Measurements from ENCODE around the gene LY6G6F. TPM values are rescaled to one million over a fixed set of nuclear protein-coding genes. Genes with fewer than 3 reads are reported as not detected.

The LY6G6F gene
- total and polyA plus RNA-seq, 10 of the 15 experiments (the other 5 are each of a cell fraction or from before 2014, with no cell fraction given) = not detected

DNA sequence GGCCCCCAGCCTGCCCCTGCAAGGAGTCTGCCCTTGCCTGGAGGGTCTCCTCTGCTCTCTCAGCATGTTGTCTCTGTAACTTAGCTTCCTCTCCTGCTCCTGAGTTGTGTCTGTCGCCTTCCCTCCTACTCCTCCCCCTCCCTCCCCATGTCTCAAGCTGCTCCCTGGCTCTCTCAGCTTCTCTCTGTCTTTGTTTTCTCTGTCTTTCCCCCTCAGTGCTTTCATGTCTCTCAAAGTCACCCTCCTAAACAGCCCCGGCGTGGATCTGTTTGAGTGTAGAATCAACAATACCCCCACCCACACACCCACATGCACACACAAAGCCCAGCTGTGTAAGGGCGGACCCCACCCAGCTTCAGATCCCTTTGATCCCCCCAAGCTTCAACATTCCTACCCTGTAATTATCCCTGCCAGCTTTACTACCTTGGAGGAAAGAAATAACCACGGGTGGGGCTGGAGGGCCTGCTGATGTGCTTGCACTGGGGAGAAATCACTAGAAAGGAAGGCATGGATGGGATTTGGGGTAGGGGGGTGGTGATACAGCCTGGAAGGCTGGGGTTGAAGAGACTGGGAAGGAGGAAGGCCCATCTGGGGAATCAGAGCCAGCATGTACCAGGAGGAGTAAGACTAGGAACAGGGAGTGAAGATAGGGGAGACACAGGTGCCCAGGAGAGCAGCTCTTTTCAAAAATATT lies 7.5 kb downstream of the LY6G6F start:
- no peaks in the 10 kb centered on the region for H3K4me1 ChIP-seq (ENCODE audit: control insufficient read depth, insufficient read depth, low read length)
- no peaks in the 10 kb centered on the region for H3K79me2 ChIP-seq (ENCODE audit: control insufficient read depth, insufficient read depth, low read length)
- CTCF ChIA-PET = interaction anchor here (1.1 to 1.4 kb wide), 2 partner anchors 10 to 56 kb away, joined by 3 to 5 read pairs; partner anchors contain the start of gene MPIG6B
- in situ Hi-C loops (cut with MboI) = no loop called here
- no peak for TF ChIP-seq SUZ12 (IDR thresholded peaks at IDR 0.05; ENCODE audit: unreplicated experiment)
- TF ChIP-seq ZSCAN29 (IDR thresholded peaks at IDR 0.05) = no peak
- no peak for TF ChIP-seq SPI1 (IDR thresholded peaks at IDR 0.05; ENCODE audit: borderline replicate concordance, insufficient read depth, low read depth, low read length)
- TF ChIP-seq, protein P1, sequence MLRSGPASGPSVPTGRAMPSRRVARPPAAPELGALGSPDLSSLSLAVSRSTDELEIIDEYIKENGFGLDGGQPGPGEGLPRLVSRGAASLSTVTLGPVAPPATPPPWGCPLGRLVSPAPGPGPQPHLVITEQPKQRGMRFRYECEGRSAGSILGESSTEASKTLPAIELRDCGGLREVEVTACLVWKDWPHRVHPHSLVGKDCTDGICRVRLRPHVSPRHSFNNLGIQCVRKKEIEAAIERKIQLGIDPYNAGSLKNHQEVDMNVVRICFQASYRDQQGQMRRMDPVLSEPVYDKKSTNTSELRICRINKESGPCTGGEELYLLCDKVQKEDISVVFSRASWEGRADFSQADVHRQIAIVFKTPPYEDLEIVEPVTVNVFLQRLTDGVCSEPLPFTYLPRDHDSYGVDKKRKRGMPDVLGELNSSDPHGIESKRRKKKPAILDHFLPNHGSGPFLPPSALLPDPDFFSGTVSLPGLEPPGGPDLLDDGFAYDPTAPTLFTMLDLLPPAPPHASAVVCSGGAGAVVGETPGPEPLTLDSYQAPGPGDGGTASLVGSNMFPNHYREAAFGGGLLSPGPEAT (IDR thresholded peaks at IDR 0.05; ENCODE audit: low read depth) = no peak
- TF ChIP-seq CBX3 (IDR thresholded peaks at IDR 0.05; ENCODE audit: borderline replicate concordance, low read depth) = no peak
- TF ChIP-seq NR2F1 (conservative IDR thresholded peaks at IDR 0.05) = no peak
- no peak for TF ChIP-seq SMARCA5 (IDR thresholded peaks at IDR 0.05)
- TF ChIP-seq WRNIP1 (IDR thresholded peaks at IDR 0.05; ENCODE audit: borderline replicate concordance, low read depth, low read length) = no peak
- TF ChIP-seq KAT2A (conservative IDR thresholded peaks at IDR 0.05; ENCODE audit: control insufficient read depth, low read depth, low read length) = no peak
- TF ChIP-seq, protein P2, sequence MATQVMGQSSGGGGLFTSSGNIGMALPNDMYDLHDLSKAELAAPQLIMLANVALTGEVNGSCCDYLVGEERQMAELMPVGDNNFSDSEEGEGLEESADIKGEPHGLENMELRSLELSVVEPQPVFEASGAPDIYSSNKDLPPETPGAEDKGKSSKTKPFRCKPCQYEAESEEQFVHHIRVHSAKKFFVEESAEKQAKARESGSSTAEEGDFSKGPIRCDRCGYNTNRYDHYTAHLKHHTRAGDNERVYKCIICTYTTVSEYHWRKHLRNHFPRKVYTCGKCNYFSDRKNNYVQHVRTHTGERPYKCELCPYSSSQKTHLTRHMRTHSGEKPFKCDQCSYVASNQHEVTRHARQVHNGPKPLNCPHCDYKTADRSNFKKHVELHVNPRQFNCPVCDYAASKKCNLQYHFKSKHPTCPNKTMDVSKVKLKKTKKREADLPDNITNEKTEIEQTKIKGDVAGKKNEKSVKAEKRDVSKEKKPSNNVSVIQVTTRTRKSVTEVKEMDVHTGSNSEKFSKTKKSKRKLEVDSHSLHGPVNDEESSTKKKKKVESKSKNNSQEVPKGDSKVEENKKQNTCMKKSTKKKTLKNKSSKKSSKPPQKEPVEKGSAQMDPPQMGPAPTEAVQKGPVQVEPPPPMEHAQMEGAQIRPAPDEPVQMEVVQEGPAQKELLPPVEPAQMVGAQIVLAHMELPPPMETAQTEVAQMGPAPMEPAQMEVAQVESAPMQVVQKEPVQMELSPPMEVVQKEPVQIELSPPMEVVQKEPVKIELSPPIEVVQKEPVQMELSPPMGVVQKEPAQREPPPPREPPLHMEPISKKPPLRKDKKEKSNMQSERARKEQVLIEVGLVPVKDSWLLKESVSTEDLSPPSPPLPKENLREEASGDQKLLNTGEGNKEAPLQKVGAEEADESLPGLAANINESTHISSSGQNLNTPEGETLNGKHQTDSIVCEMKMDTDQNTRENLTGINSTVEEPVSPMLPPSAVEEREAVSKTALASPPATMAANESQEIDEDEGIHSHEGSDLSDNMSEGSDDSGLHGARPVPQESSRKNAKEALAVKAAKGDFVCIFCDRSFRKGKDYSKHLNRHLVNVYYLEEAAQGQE (IDR thresholded peaks at IDR 0.05; ENCODE audit: low read depth, low read length) = no peak
- TF ChIP-seq POLR2A (IDR thresholded peaks at IDR 0.05; ENCODE audit: low read depth, low read length) = no peak
- TF ChIP-seq SIX5 (IDR thresholded peaks at IDR 0.05; ENCODE audit: low read depth, low read length, severe bottlenecking) = no peak
- no peak for TF ChIP-seq TCF3 (IDR thresholded peaks at IDR 0.05; ENCODE audit: borderline replicate concordance, insufficient read depth, low read depth, low read length)
- TF ChIP-seq FOXM1 (IDR thresholded peaks at IDR 0.05; ENCODE audit: low read depth, low read length) = no peak
- TF ChIP-seq ZBTB33 (IDR thresholded peaks at IDR 0.05) = no peak
- H3K36me3 ChIP-seq (ENCODE audit: control insufficient read depth in 2 of 2, insufficient read depth in 2 of 2, low read length in 1 of 2) = no peaks in the 10 kb centered on the region
- H3K27ac ChIP-seq (ENCODE audit: control insufficient read depth, insufficient read depth) = no peak overlapping the region
- BruUV-seq (replicated peaks) = no TSS peak
- ATAC-seq (no peak), FAIRE-seq (no peak), DNase-seq (ENCODE audit: low read depth, low spot score) (no peak)
- H3K9ac ChIP-seq (ENCODE audit: control insufficient read depth, insufficient read depth, low read length) = no peak overlapping the region
- intact Hi-C loops (cut with micrococcal nuclease; ENCODE audit: unreplicated experiment) = no loop called here
- SMC1A ChIA-PET (ENCODE audit: uncharacterized antibody, unreplicated experiment) = interaction anchor here (0.6 to 2.1 kb wide), 2 partner anchors 10 to 56 kb away, joined by 3 to 7 read pairs; partner anchors contain the start of gene MPIG6B
- RAD21 ChIA-PET (ENCODE audit: unreplicated experiment) = no interaction called here
- H3K4me2 ChIP-seq (ENCODE audit: control insufficient read depth, insufficient read depth) = no peak overlapping the region
- no peak overlapping the region for H3K4me3 ChIP-seq
- H4K20me1 ChIP-seq (ENCODE audit: control insufficient read depth, insufficient read depth) = no peaks in the 10 kb centered on the region
- POLR2A ChIA-PET = interaction anchor here (0.5 to 1.3 kb wide), 4 partner anchors 21 to 202 kb away, joined by 3 to 6 read pairs (median 4); no protein-coding TSS in a partner anchor
- no peak overlapping the region for H2AFZ ChIP-seq (ENCODE audit: control insufficient read depth, low read depth, low read length)
- peaks cover 0 to 2% of the 10 kb centered on the region in 2 experiments; a peak in 3 of 4 replicates for H3K27me3 ChIP-seq (replicated peaks in 1 of 2; ENCODE audit: control insufficient read depth in 2 of 2, insufficient read depth in 2 of 2, low read length in 1 of 2)
- 31% methylated on average over 5 of the region's 5 CpGs for WGBS (ENCODE audit: insufficient coverage, insufficient replicate concordance, low lambda C conversion rate, missing lambda C conversion rate)
- no peaks in the 10 kb centered on the region for H3K9me3 ChIP-seq (replicated peaks; ENCODE audit: control insufficient read depth, insufficient read depth, low read length)

Measured in GM12878 (cell line).